Measurements from ENCODE around the gene CASS4. TPM values are rescaled to one million over a fixed set of nuclear protein-coding genes. Genes with fewer than 3 reads are reported as not detected.

CASS4 gene
- polyA plus RNA-seq, 1 experiment = 36.8 TPM

GRCh38 chr20:56423211-56423610 lies 11.2 kb downstream of the CASS4 start:
- TF ChIP-seq, protein P1, sequence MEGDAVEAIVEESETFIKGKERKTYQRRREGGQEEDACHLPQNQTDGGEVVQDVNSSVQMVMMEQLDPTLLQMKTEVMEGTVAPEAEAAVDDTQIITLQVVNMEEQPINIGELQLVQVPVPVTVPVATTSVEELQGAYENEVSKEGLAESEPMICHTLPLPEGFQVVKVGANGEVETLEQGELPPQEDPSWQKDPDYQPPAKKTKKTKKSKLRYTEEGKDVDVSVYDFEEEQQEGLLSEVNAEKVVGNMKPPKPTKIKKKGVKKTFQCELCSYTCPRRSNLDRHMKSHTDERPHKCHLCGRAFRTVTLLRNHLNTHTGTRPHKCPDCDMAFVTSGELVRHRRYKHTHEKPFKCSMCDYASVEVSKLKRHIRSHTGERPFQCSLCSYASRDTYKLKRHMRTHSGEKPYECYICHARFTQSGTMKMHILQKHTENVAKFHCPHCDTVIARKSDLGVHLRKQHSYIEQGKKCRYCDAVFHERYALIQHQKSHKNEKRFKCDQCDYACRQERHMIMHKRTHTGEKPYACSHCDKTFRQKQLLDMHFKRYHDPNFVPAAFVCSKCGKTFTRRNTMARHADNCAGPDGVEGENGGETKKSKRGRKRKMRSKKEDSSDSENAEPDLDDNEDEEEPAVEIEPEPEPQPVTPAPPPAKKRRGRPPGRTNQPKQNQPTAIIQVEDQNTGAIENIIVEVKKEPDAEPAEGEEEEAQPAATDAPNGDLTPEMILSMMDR (IDR thresholded peaks at IDR 0.05; ENCODE audit: low read depth, low read length) = no peak
- ChIA-PET CTCF (no interaction called here), POLR2A (interaction anchor here (0.8 to 2.4 kb wide), 5 partner anchors 8 to 31 kb away, joined by 4 to 16 read pairs (median 7); partner anchors contain the start of genes AURKA, CASS4 and CSTF1)
- H3K27ac ChIP-seq (ENCODE audit: low read depth, low read length) = peak overlapping the region; percentile 78
- H3K27me3 ChIP-seq (ENCODE audit: control insufficient read depth, insufficient read depth, low read length) = no peaks in the 10 kb centered on the region
- no peak for DNase-seq (ENCODE audit: low read depth, low spot score)
- H3K4me3 ChIP-seq (ENCODE audit: low read depth, low read length) = no peak overlapping the region
- H3K9me3 ChIP-seq (ENCODE audit: control insufficient read depth, insufficient read depth, low read length) = no peaks in the 10 kb centered on the region

DNA sequence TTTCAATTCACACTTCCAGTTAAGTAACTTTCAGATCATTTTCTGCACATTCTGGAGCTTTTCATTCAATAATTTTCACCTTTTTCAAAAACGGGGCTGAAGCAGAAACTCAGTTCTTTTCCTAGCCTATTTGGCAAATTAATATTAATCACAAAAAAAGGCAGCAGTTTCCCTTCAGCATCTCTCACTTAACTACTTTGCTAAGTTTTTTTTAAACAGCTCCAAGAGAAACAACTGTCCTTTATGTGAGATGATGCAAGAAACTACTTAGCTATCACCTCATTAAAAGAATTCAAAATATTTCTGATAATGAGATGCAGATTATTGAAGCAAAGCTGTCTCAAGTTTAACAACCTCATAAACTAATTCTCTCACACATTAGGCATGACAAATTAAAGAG lies 11.8 kb downstream of the CASS4 start:
- H3K4me3 ChIP-seq (ENCODE audit: low read depth, low read length) = no peak overlapping the region
- TF ChIP-seq, protein P1 (IDR thresholded peaks at IDR 0.05; ENCODE audit: low read depth, low read length) = no peak
- no peak for DNase-seq (ENCODE audit: low read depth, low spot score)
- no peaks in the 10 kb centered on the region for H3K9me3 ChIP-seq (ENCODE audit: control insufficient read depth, insufficient read depth, low read length)
- no peak overlapping the region for H3K27ac ChIP-seq (ENCODE audit: low read depth, low read length)
- CTCF ChIA-PET = no interaction called here
- POLR2A ChIA-PET = interaction anchor here (0.7 to 2.4 kb wide), 4 partner anchors 9 to 32 kb away, joined by 4 to 16 read pairs (median 8); partner anchors contain the start of genes AURKA and CASS4
- H3K27me3 ChIP-seq (ENCODE audit: control insufficient read depth, insufficient read depth, low read length) = no peaks in the 10 kb centered on the region

GRCh38 chr20:56424931-56425330 lies 12.9 kb downstream of the CASS4 start:
- no peak overlapping the region for H3K4me3 ChIP-seq (ENCODE audit: low read depth, low read length)
- no peak for DNase-seq (ENCODE audit: low read depth, low spot score)
- no peaks in the 10 kb centered on the region for H3K27me3 ChIP-seq (ENCODE audit: control insufficient read depth, insufficient read depth, low read length)
- CTCF ChIA-PET = no interaction called here
- POLR2A ChIA-PET = interaction anchor here (1.0 kb wide), 1 partner anchor 9 kb away, joined by 4 read pairs; no protein-coding TSS in a partner anchor
- TF ChIP-seq, protein P1 (IDR thresholded peaks at IDR 0.05; ENCODE audit: low read depth, low read length) = no peak
- H3K9me3 ChIP-seq (ENCODE audit: control insufficient read depth, insufficient read depth, low read length) = no peaks in the 10 kb centered on the region
- H3K27ac ChIP-seq (ENCODE audit: low read depth, low read length) = no peak overlapping the region

DNA sequence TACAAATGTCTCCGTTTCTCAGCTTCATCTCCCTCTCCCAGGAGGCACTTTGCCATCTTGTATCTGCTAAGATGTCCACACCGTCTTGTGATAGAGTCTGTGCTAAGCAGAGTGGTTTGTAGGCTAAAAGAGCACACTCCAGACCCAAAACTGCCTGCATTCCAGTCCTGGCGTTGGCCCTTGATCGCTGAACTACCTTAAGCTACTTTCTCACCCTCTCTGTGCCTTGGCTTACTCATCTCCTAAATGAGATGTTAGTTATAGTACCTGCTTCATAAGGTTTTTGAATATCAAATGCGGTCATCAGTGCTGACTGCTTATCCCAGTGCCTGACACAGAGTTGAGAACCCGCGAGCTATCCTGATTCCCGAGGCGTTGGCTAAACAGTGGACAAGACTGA lies 14.0 kb downstream of the CASS4 start:
- no peak overlapping the region for H3K4me3 ChIP-seq (ENCODE audit: low read depth, low read length)
- H3K9me3 ChIP-seq (ENCODE audit: control insufficient read depth, insufficient read depth, low read length) = no peaks in the 10 kb centered on the region
- DNase-seq (ENCODE audit: low read depth, low spot score) = no peak
- no peak overlapping the region for H3K27ac ChIP-seq (ENCODE audit: low read depth, low read length)
- POLR2A ChIA-PET = interaction anchor here (1.2 kb wide), 1 partner anchor 14 kb away, joined by 5 read pairs; the partner anchor contains the start of gene CASS4
- no peaks in the 10 kb centered on the region for H3K27me3 ChIP-seq (ENCODE audit: control insufficient read depth, insufficient read depth, low read length)
- TF ChIP-seq, protein P1 (IDR thresholded peaks at IDR 0.05; ENCODE audit: low read depth, low read length) = no peak
- CTCF ChIA-PET = interaction anchor here (1.5 kb wide), 1 partner anchor 12 kb away, joined by 3 read pairs; no protein-coding TSS in a partner anchor

GRCh38 chr20:56426926-56427325 lies 14.9 kb downstream of the CASS4 start:
- ChIA-PET POLR2A (interaction anchor here (1.2 kb wide), 1 partner anchor 15 kb away, joined by 5 read pairs; the partner anchor contains the start of gene CASS4), CTCF (interaction anchor here (1.5 to 2.3 kb wide), 2 partner anchors 8 to 13 kb away, joined by 3 to 5 read pairs; no protein-coding TSS in a partner anchor)
- TF ChIP-seq, protein P1 (IDR thresholded peaks at IDR 0.05; ENCODE audit: low read depth, low read length) = no peak
- no peaks in the 10 kb centered on the region for H3K27me3 ChIP-seq (ENCODE audit: control insufficient read depth, insufficient read depth, low read length)
- H3K4me3 ChIP-seq (ENCODE audit: low read depth, low read length) = no peak overlapping the region
- DNase-seq (ENCODE audit: low read depth, low spot score) = no peak
- no peaks in the 10 kb centered on the region for H3K9me3 ChIP-seq (ENCODE audit: control insufficient read depth, insufficient read depth, low read length)
- H3K27ac ChIP-seq (ENCODE audit: low read depth, low read length) = no peak overlapping the region
